ENCODE results near the gene NR2F1-AS1. TPM values are rescaled to one million over a fixed set of nuclear protein-coding genes. Genes with fewer than 3 reads are reported as not detected.

Gene NR2F1-AS1
- total RNA-seq, 2 donors from 2014 or later, result not detected

DNA sequence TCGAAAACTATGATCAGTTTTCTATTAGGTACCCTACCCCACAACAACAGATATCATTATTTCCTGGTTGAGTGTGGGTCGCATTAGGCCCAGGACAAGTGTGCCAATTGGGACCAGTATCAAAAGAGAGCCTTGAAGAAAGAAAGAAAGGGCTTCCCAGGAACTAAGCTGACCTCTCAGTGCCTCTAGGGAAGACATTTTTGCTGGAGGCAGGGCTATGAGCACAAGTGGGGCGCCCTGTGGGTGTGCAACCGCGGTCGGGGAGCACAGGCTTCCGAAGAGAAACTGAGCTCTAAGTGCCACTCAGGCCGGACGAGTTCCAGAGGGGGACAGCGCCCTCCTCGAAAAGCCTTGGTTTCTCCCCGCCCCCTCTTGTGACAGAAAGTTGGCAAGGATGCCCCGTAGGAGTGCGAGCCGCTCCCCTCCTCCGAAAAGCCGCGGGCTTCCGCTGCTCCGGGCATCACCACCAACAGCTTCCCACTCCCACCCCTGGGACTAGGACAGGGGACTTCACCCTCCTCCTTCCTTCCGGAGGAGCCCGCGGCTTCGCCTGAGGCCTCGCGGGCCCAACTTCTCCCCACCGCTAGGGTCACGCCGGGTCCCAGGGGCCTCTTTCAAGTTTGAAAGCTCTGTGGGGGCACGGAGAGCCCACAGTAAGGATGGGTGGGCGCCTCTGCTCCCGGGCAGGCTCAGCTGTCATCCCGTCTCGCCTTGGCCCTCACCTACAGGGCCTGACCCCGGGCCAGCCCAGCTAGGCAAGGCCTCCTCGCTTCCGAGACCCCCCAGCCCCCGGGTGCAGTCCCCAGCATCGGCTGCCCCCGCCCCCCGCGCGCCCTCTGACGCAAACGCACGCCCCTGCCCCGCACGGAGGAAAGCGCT is 2.0 kb downstream of the NR2F1-AS1 start:
- peaks cover 52% of the 10 kb centered on the region for H3K27me3 Mint-ChIP-seq
- H3K4me3 Mint-ChIP-seq, result peak overlapping the region; percentile 39

GRCh38 chr5:93577854-93578812 is 2.9 kb downstream of the NR2F1-AS1 start:
- H3K27me3 Mint-ChIP-seq, result peaks cover 59% of the 10 kb centered on the region
- no peaks in the 10 kb centered on the region for H3K9me3 Mint-ChIP-seq
- H3K36me3 Mint-ChIP-seq (ENCODE audit: low read depth), result peaks cover 5% of the 10 kb centered on the region
- peak overlapping the region; percentile 39 for H3K4me3 Mint-ChIP-seq
- no peak for ATAC-seq (replicated peaks)
- H3K4me1 Mint-ChIP-seq, result peaks cover 7% of the 10 kb centered on the region
- H3K27ac Mint-ChIP-seq, result no peak overlapping the region

More for the DNA sequence above, 2.0 kb downstream of the NR2F1-AS1 start:
- Mint-ChIP-seq H3K27ac (no peak overlapping the region), H3K4me1 (peaks cover 7% of the 10 kb centered on the region), H3K36me3 (ENCODE audit: low read depth) (peaks cover 5% of the 10 kb centered on the region), H3K9me3 (no peaks in the 10 kb centered on the region)
- no peak for ATAC-seq (replicated peaks)

DNA sequence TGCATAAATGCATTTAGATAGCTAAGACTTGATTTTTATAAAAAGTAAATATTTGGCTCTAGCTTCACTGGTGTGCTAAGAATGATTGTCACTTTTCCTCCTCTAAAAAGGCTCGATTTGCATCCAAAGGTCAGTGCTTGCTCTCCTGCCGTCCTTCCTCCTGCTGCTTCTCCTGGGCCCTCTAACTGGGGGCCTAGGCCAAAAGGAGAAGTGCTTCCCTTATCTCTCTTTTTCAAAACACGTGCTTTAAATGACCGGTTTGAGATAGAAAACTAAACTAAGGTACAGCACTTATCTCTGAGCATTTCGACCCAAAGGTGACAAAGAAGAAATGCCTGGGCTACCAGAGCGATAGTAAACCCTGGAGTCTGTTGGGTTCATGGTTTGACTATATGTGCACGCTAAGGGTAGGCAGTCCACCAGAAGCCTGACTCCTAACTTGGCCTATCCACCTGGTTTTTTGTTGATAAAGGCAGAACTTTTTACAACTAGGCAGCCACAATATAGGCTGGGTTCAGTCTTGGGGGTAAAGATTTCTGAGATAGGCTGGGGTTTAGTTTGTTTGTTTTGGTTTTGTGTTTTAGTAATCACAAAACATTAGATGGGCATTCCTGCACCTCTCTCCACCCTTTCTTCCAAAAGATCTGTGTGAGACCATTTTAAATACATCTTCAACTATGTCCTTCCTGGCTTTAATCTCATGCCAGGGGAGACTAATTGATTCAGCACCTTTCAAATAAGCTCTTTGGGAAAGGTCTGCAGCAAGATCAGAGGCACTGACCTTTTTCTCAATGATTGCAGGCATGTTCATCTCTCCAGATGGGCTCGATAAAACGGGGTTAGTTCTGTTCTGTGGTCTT is 3.8 kb downstream of the NR2F1-AS1 start:
- peaks cover 67% of the 10 kb centered on the region for H3K27me3 Mint-ChIP-seq
- H3K27ac Mint-ChIP-seq, result no peak overlapping the region
- H3K36me3 Mint-ChIP-seq (ENCODE audit: low read depth), result peaks cover 5% of the 10 kb centered on the region
- H3K9me3 Mint-ChIP-seq, result no peaks in the 10 kb centered on the region
- no peak overlapping the region for H3K4me3 Mint-ChIP-seq
- no peak for ATAC-seq (replicated peaks)
- peaks cover 7% of the 10 kb centered on the region for H3K4me1 Mint-ChIP-seq

DNA sequence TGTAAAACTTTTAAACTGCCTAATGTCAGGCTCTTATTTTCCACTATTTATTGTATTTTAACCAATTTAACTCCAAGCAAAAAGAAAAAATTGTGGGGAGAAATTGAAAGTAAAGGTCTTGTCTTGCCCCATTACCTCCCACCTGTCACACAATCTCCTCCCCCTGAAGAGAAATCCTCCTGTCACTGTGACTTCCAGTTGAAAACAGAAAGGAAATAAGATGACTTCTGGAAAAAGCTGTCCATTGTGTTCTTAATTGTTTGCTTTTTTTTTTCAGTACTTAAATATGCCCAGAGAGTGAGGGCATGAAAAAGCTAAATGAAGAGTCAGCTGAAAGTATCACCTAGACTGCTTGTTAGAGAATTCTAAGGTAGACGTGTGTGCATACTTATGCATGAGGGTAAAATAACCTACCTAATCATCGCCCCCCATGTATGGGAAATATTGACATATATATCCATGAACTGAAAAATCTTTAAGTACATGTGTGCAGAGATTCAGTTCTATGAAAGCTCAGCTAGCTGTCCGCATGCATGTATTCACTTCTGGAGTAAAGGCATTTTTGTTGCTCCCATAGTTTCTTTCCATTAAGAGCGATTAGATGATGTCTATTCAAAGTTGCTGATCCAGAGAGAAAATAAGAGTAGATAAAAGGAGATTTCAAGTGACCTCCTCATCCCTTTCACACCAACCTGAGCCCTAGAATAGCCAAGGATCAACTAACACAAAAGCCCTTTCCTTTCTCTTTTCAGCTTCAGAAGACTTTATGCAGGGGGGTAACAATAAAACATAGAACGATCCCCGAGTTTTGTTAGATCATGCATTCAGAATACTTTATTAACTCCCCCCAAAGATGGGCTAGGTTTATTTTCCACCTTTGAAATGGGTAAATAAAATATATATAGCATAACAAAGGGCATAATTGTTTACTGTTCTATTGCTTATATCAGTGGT is 5.3 kb downstream of the NR2F1-AS1 start:
- Mint-ChIP-seq H3K27me3 (peaks cover 74% of the 10 kb centered on the region), H3K9me3 (no peaks in the 10 kb centered on the region), H3K36me3 (ENCODE audit: low read depth) (peaks cover 5% of the 10 kb centered on the region), H3K4me1 (peaks cover 5% of the 10 kb centered on the region), H3K27ac (no peak overlapping the region), H3K4me3 (no peak overlapping the region)
- no peak for ATAC-seq (replicated peaks)

- no peaks in the 10 kb centered on the region for H3K4me1 Mint-ChIP-seq
- no peak for ATAC-seq (replicated peaks)
- H3K27me3 Mint-ChIP-seq, result peaks cover 74% of the 10 kb centered on the region
- H3K36me3 Mint-ChIP-seq (ENCODE audit: low read depth), result no peaks in the 10 kb centered on the region
- H3K9me3 Mint-ChIP-seq, result no peaks in the 10 kb centered on the region
- H3K27ac Mint-ChIP-seq, result no peak overlapping the region
- no peak overlapping the region for H3K4me3 Mint-ChIP-seq
Observed at GRCh38 chr5:93574491-93575305, 6.3 kb downstream of the NR2F1-AS1 start.

GRCh38 chr5:93573354-93574351 is 7.4 kb downstream of the NR2F1-AS1 start:
- no peak overlapping the region for H3K27ac Mint-ChIP-seq
- H3K4me1 Mint-ChIP-seq, result no peaks in the 10 kb centered on the region
- no peaks in the 10 kb centered on the region for H3K9me3 Mint-ChIP-seq
- H3K27me3 Mint-ChIP-seq, result peaks cover 84% of the 10 kb centered on the region
- H3K36me3 Mint-ChIP-seq (ENCODE audit: low read depth), result no peaks in the 10 kb centered on the region
- no peak overlapping the region for H3K4me3 Mint-ChIP-seq
- ATAC-seq (replicated peaks), result no peak

GRCh38 chr5:93572608-93573353 is 8.2 kb downstream of the NR2F1-AS1 start:
- Mint-ChIP-seq H3K4me3 (no peak overlapping the region), H3K9me3 (no peaks in the 10 kb centered on the region), H3K27me3 (peaks cover 80% of the 10 kb centered on the region), H3K4me1 (no peaks in the 10 kb centered on the region), H3K27ac (no peak overlapping the region), H3K36me3 (ENCODE audit: low read depth) (no peaks in the 10 kb centered on the region)
- ATAC-seq (replicated peaks), result no peak

DNA sequence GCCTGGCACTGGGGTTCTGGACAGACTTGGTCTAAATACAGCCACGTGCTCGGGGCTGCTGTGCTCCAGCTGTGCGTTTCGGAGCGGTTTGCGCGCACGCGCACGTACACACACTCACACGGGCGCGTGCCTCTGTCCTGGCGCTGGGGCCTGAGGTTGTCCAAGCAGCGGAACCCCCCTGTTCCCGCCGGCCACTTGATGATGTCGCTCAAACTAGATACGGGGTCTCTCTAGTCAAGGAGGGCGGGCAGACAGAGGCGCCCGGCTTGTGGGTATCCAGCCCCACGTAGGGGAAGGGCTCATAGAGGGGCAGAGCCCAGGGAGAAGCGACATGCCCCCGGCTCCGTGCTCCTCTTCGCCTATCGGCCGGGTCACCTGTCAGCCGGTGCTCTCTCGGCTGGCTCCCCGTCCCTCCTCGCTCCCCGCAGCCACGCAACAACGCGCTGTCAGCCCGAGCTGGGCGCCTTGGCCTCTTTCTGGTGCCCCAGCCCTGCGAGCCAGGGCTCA is 8.9 kb downstream of the NR2F1-AS1 start:
- Mint-ChIP-seq H3K36me3 (ENCODE audit: low read depth) (no peaks in the 10 kb centered on the region), H3K4me1 (no peaks in the 10 kb centered on the region), H3K27ac (no peak overlapping the region), H3K9me3 (no peaks in the 10 kb centered on the region), H3K4me3 (no peak overlapping the region), H3K27me3 (peaks cover 78% of the 10 kb centered on the region)
- ATAC-seq (replicated peaks), result no peak

GRCh38 chr5:93571114-93571949 is 9.7 kb downstream of the NR2F1-AS1 start:
- Mint-ChIP-seq H3K4me1 (no peaks in the 10 kb centered on the region), H3K27ac (no peak overlapping the region), H3K36me3 (ENCODE audit: low read depth) (no peaks in the 10 kb centered on the region), H3K27me3 (peaks cover 73% of the 10 kb centered on the region), H3K4me3 (peak overlapping the region; percentile 16), H3K9me3 (no peaks in the 10 kb centered on the region)
- no peak for ATAC-seq (replicated peaks)

GRCh38 chr5:93570294-93571113 is 10.5 kb downstream of the NR2F1-AS1 start:
- ATAC-seq (replicated peaks), result peak; percentile 37
- no peaks in the 10 kb centered on the region for H3K36me3 Mint-ChIP-seq (ENCODE audit: low read depth)
- no peaks in the 10 kb centered on the region for H3K9me3 Mint-ChIP-seq
- peak overlapping the region; percentile 16 for H3K4me3 Mint-ChIP-seq
- no peaks in the 10 kb centered on the region for H3K4me1 Mint-ChIP-seq
- H3K27ac Mint-ChIP-seq, result no peak overlapping the region
- H3K27me3 Mint-ChIP-seq, result peaks cover 65% of the 10 kb centered on the region
